NCI-H1092 (cell line): ENCODE data around the gene CHPF.
A peak's percentile ranks its signal among the peaks of the same experiment; 100 is the strongest.

Experiments used
- DNase-seq: peaks from one replicate; lab custom pipeline; 2025; lab: John Stamatoyannopoulos, UW

The CHPF gene

DNA sequence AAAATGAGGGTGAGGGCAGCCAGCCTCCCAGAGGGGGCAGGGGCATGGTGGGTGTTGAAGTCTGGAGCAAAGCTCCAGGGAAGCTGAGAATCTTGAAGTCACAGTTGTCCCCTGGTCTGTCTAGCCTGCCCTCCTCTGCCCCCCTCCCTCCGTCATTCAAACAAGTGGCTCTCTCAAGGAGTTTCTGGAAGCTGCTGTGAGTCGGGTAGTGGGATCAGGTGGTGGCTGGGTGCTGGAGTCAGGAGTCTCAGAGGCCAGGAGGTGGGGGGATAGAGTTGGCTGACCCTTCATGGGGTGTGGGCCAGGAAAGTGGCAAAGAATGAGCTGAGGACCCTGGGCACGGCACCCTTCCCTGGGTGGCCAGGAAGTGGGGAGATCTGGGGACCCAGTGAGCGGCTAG, 29.8 kb downstream of the CHPF start:
- no peak for DNase-seq

DNA sequence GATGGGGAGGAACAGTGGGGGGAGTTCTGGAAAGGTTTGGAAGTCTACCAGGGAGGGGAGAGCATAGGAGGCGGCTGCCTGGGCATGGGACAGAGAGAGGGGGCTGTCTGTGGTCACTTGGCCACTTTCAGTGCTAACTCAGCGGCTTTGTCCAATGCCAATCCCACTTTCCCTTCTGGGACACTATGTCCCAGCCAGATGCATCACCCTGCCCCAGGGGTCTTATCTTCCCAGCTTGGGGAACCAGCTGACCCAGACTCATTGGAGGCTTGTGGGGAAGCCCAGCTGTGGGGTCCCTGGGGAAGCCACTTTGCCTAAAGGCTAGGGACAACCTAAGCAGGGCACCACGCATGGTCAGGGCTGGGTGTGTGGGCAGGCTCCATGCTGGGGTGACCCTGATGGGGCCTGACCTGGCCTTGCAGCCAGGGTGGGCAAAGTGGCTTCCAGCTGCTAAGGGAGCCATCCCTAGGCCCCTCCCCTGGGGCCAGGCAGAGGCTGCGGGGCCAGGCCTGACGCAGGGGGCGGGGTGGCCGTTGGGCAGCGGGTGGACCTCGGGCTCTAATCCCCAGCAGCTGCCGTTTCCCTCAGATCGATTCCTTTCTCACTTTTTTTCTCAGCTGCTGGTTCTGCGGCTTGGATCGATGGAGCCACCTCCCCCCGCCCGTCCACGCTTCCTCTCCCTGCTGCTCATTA, 30.9 kb downstream of the CHPF start:
- no peak for DNase-seq

DNA sequence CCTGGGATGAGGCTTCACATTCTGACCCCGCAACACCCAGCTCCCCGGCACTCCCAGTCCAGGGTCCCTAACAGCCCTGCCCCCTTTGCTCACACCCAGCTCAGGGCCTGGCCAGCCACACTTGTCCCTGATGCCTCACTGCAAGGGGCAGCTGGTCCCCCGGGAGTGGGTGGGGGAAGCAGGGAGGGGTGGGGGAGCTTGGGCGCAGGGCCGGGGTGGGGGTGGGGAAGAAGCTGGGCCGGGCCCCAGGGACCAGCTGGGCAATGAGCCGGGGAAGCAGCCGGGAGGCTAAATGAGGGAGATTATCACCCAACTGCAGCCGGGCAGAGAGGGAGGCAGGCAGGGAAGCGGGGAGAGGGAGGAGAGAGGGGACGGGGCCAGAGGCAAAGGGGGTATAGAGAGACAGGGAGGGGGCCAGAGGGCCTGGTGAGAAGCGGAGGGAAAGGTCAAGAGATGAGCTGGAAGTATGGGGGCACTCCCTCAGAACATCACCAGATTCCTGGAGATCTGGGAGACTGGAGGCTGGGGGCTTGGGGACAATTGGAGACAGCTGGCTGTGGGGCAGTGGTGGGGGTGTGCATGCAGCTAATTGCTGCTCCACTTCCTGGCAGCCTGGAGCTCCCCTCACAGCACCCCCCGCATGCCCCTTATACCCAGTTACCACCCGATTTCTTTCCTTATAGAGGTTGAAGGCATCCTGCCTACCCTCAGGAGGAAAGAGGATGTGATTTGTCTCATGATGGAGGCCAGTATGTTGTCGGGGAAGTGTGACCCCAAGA, 31.9 kb downstream of the CHPF start:
- peak; percentile 59 for DNase-seq

DNA sequence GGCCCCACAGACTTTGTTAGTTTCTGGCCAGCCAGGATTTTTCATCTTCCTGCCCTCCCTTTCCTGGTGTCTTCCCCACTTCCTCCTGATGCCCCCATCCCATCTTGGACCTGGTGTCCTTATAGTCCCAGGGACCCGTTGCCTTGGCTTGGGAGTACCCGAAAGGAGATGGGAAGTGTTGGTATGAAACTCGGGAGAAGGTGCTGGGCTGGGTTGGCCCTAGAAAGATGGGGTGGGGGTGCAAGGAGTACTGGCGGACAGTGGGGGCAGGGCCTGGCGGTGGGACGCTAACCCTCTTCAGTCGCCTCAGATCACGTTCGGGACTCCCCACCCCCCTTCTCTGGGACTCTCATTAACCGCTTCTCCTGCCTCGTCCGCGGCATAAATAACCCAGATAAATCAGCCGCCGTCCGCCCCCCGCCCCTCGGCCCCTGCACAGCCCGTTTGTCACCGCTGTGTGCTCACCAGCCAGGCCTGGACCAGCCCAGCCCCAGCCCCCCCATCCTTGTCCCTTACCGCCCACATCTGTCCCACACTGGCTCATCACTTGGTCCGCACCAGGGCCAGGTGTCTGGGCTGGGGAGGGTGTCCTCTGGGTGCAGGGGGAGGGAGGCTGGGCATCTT, 33.0 kb downstream of the CHPF start:
- no peak for DNase-seq

DNA sequence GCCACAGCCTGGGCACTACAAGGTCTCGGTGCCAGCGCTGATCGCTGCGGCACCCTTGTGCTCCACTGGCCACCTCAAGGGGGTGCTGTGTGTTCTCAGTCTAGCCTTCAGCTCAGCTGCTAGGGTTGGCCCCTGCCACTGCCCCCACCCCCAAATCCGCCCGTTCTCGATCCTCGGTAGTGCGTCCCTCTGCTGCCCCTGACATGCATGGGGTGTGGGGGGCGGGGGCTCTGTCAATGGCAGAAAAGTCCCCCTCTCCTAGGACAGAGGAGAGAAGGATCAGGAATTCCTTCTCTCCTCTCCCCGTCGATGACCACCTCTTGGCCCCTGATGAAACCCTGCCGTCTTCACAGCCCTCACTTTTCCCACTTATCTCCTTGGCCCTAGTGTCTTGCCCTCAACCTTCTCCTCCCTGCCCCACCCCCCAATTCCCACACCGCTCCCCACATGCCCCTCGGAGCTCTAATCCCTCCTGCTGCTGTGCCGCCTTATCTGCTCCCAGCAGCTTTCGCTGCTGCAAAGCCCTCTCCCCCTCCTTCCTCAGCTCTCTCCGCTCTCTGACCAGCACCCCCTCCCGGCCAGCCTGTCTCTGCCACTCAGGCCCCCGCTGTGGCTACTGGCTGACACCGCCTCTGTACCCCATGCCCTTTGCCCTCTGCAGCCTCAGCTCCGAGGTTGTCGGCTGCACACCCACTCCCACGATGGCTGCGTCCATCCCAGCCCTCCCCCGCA, 33.7 kb downstream of the CHPF start:
- DNase-seq: peak; percentile 59

DNA sequence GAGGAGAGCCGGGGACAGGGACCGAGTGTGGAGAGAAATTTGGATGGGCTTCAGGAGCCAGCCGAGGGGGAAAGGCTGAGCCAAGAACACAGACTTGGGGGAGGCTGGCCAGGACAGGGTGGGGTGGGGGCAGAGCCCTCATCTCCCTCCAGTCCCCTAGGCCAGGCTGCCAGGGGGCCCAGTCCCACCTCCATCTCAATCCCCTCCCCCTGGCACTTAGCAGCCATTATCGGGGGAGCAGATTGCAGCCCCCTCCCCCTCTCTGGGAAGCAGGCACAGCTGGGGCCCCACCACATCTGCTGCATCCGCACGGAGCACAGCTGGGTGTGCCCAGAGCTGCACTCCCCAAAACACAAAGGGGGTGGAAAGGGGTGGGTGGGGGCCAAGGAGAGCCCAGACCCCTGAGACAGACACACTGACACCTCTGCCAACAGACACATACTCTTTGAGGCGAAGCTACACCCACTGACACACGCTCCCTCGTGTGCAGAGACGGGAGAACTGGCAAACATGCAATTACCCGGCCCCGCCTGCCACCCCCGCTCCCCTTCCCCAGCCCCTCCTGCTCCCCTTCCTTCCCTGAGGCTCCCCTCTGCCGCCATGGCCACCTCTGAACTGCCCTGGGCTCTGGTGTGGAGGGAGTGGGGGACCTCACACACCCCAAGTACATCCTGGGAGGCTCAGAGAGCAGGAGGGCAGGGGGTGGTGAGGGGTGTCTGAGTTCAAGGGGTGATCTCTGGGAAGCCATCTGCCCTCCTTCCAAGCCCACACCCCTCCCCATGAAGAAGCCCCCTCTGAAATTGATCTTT, 34.4 kb downstream of the CHPF start:
- no peak for DNase-seq

DNA sequence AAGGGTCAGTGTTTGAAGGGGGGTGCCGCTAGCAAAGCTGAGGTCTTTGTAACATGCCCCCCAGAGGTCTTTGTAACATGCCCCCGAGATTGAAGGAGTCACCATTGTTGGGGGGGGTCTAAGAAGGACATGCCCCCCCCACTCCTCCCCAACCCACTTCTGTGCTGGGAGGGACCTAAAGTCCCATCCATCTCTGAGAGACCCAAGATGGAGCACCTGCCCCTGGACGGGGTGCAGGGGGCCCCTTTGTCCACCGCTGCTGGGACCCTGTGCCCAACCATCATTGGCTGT, 35.2 kb downstream of the CHPF start:
- no peak for DNase-seq

DNA sequence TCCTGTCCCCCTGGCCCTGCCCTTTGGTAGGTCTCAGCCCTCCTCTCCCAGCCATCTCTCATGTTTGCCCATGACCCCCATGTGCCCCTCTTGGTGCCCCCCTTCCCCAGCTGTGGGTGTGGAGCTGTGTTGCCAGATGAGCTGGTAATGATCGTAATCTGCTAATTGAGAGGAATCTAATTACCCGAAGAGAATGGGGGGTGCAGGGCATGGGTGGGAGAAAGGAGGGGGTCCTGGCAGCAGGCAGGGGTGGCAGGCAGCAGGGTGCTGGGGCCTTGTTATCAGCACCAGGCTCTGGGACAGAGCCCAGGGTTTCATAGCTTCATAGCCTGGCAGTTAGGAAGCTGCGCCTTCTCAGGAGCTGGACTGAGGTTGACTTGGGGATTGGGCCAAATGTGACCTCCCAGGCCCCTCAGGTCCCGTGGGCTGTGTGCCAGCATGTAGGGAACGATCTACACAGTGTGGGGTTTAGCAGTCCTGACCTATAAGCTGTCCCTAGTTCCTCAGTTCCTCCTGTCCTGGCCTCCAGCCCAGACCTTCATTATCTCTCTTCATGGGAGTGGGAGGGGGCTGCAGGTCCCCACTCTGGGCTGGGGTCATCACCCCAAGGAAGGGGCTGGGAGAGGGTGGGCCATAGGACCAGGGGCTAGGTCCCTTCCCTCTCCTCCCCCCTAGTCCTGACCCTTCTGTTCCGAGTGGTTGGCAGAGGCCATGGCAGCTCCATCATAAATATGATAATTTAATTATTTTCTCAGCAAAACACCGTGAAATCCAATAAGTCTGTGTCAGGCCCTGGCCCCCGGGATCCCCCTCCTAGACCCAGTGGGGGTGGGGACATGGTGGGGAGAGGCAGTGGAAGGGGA, 35.8 kb downstream of the CHPF start:
- no peak for DNase-seq

DNA sequence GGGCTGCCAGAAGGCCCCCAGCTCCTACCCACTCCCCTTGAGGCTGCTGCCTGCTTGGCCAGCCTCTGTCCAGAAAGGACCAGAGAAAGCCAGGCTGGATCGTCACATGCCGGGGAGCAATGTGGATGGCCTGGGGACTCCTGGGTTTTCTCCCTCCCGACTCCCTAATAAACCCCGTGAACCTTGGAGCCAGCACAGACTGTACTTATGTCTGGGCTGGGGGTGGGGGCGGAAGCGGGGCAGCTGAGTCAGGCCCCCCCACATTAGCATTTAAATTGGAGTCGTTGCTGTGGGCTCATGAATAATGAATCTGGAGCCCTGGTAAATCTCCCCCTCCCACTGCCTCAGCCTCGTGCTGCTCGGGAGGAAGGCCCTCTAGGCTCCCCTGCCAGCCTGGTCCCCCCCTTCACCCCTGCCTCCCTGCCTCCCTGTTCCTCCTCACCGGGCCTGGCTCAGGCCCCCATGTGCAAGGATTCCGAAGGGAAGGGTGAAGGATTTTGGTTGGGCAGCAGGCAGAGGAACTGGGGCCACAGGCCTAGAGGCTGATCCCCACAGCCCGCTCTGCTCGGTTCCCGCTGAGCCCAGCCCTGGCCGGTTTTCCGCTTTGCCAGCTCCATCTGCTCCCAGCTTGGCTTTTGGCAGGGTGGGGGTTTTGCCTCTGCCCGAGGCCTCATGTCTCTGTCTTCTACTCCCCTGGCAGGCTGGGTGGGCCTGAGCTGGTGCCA, 36.6 kb downstream of the CHPF start:
- DNase-seq: peak; percentile 43

DNA sequence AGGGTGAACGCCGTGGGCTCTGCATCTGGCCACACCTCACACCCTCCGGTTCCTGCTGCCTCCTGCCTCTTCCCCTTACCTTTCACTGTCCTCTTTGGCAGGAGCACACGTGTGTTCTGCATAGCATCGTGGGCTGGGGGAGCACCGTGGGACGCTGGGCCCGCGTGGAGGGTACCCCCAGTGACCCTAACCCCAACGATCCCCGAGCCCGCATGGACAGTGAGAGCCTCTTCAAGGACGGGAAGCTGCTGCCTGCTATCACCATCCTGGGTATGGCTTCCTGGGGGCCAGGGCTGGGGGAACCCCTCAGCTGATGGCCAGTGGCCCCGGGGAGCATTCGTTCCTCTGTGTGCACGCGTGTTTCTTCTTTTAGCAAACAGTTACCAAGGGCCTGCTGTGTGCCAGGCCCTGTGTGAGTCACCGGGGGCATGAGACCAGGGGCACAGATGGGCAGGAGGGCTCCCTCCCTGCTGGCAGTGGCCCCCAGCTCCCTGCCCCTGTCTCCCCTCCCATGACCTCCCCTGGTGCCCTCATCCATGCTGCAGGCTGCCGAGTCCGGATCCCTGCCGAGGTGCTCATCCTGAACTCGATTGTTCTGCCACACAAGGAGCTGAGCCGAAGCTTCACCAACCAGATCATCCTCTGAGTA, 37.3 kb downstream of the CHPF start:
- DNase-seq: no peak

DNA sequence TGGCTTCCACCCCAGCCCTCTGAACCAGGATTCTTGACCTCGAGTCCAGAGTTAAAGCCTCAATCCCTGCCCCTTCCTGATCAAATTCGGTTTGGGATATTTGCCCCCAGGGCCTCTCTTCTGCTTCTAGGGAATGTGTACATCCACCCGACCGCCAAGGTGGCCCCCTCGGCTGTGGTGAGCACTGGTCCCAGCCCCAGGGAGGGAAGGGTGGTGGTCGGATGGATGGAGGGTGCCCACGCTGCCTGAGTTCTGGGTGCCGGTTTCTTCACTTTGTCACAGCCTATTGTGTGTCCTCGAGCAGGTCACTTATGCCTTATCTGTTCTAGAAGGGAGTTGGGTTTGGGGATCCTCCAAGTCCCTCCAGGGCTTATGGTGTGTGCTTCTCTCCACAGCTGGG, 38.0 kb downstream of the CHPF start:
- DNase-seq: no peak

DNA sequence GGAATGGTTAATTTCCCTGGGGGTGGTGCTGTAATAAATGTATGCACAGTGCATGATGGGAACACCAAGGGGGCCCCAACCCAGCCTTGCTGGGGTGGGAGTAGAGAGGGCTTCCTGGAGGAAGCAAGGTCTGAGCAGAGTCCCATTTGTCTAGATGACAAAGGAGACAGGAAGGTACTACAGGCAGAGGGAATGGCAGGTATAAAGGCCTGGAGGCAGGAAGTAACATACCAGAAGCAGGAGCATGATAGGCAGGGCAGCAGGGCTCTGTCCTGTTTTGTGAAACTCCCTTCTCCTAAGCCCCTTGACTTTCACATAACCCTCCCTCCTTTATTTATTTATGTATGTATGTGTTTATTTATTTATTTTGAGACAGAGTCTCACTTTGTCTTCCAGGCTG, 41.0 kb downstream of the CHPF start:
- DNase-seq: no peak

DNA sequence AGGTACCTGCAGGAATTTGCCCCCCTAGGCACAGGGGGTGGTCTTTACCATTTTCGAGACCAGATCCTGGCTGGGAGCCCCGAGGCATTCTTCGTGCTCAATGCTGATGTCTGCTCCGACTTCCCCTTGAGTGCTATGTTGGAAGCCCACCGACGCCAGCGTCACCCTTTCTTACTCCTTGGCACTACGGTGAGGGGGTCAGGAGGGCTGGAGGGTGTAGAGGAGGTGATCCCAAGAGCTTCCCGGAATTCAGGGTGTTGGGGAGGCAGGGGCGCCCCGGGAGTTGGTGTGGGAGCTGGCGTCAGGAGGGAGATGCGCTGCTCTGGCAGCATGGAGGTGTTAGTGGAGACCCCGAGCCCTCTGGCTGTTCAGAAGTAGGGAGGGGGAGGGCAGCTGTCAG, 41.8 kb downstream of the CHPF start:
- DNase-seq: no peak

DNA sequence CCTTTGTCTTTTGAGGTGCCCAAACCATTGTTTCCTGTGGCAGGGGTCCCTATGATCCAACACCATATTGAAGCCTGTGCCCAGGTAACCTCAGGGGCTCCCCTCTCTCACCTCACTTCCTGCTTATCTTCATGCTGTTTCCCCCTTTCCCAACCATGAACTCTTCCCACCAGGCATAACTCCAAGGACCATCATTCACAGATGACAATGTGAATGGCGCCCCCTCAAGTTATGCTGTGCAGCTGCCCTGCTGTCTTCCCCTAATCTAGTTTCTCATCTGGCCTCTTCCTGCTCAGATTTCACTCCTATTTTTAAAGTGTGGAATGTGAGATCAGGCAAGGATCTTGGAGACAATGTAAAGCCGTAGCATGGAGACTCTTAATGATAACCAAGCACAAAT, 43.5 kb downstream of the CHPF start:
- no peak for DNase-seq

DNA sequence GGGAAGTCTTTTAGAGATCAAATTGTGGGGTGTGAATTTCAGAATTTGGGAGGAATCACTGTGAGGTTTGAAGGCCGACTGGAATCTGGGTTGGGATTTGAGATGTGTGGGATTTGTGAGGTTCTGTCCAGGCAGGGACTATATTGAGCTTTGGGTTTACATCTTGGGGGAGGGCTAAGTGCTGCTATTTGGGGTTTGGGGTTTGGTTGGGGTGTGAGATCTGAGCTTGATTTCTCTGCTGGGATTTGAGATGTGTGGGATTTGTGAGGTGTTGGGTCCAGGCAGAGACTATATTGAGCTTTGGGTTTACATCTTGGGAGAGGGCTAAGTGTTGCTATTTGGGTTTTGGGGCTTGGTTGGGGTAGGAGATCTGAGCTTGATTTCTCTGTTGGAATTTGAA, 44.1 kb downstream of the CHPF start:
- DNase-seq: no peak

DNA sequence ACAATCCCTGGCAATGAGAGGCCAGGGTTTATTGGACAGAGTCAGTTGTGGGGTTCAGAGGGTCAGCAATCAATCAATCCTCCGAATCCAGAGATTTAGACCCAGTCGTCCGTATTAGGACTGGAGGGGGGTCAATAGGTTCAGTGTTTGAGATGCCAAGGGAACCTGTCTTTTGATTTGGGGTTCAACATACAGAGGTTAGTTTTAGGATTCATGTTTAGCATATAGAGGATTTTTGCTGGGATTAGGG, 44.6 kb downstream of the CHPF start:
- no peak for DNase-seq

DNA sequence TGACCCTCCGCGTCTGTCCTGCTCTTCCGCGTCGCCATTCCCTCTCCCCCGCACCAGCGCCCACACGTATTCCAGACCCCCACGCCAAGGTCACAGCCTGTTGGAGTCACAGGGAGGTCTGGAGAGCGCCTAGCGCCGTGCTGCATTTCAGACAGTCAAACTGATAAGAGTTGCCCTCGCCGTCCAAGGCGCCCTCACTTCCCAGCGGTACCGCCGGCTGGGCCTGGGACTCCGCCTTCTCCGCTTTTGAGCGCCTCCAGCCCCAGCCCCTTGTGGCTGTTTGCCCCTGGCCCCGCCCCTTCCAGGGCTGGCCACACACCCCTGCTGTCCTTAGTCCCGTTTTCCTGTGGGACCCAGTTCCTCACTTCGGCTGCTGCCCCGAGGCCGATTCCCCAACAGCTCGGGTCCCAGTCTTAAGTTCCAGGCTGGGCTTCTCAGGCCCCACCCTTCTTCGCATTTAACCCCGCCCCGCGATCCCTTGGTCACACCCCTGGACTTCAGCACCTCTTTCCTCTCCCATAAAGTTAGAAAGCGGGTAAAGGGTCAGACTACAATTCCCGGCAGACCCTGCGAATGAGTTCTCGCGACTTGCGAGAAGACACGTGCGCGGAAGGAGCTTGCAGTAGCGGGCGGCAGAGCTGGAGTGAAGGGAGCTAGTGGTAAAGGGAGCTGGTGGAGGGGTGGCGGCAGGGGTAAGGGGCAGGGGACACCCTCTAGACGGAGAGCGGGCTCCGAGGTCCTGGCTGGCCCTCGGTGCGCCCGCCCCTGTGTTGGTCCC, 45.1 kb downstream of the CHPF start, which contains the start of gene GMPPA:
Gene GMPPA (plus strand): TSS at position 612 of the 778 bp plus-strand sequence. CDS start 1,085 bp downstream, outside the sequence.
- peak; percentile 93 for DNase-seq

DNA sequence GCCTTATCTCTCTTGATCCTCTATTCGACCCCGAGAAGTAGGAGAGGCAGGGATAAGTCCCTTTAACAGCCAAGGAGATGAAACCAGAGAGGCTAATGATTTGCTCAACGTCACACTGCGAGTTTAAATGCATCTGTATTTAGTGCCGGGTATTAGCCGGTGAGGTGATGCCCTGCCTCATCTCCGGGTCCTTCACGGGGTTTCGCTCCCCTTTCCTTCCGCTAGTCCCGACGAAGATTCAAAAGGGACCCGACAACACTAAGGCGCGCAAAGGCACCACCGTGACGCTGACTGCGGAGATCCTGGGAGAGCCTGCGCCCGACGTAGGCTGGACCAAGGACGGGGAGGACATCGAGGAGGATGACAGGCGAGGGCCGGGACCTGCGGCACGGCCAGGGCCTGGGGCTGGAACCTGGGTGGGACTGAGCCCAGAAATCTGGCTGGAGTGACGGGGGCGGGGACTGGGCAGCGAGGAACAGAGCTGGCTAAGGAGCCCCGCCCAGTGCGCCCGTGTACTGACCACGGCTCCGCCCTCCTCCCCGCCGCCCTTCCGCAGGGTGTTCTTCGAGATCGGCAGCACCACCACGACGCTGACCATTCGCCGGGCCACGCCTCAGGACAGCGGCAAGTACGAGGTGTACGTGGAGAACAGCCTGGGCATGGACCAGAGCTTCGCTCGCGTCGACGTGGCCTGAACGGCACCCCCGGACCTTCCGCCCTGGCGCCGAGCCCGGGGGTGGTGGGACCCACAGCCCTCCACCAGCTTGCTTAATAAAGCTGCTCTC, 45.9 kb downstream of the CHPF start:
- DNase-seq: no peak
